ENCODE results near the gene DENND1A. TPM values are rescaled to one million over a fixed set of nuclear protein-coding genes. Genes with fewer than 3 reads are reported as not detected.

Gene DENND1A
- polyA plus RNA-seq, 2 of the 4 experiments (the other 2 are of a cell fraction) = 15.1 to 21.9 TPM

GRCh38 chr9:123792501-123792900 lies 137.4 kb downstream of the DENND1A start:
- ATAC-seq (no peak), DNase-seq (ENCODE audit: low read depth in 1 of 2, low spot score in 1 of 2) (no peak), FAIRE-seq (no peak)
- Histone ChIP-seq H3K4me2 (no peak overlapping the region), H3K9me3 (no peaks in the 10 kb centered on the region), H3K4me3 (no peak overlapping the region), H3K27ac (no peak overlapping the region), H3K4me1 (no peaks in the 10 kb centered on the region)
- TF ChIP-seq E2F6 (IDR thresholded peaks at IDR 0.05; ENCODE audit: borderline replicate concordance, low read depth) = no peak
- no peak for TF ChIP-seq NPAS2 (CRISPR knock-in tag; IDR thresholded peaks at IDR 0.05; ENCODE audit: borderline replicate concordance)
- TF ChIP-seq HOXB5 (CRISPR knock-in tag; IDR thresholded peaks at IDR 0.05) = no peak
- no peak for TF ChIP-seq NR3C1 (IDR thresholded peaks at IDR 0.05)
- WGBS (ENCODE audit: missing lambda C conversion rate) = 94% methylated on average over 4 of the region's 4 CpGs
- CTCF ChIA-PET = no interaction called here
- POLR2A ChIA-PET = no interaction called here

DNA sequence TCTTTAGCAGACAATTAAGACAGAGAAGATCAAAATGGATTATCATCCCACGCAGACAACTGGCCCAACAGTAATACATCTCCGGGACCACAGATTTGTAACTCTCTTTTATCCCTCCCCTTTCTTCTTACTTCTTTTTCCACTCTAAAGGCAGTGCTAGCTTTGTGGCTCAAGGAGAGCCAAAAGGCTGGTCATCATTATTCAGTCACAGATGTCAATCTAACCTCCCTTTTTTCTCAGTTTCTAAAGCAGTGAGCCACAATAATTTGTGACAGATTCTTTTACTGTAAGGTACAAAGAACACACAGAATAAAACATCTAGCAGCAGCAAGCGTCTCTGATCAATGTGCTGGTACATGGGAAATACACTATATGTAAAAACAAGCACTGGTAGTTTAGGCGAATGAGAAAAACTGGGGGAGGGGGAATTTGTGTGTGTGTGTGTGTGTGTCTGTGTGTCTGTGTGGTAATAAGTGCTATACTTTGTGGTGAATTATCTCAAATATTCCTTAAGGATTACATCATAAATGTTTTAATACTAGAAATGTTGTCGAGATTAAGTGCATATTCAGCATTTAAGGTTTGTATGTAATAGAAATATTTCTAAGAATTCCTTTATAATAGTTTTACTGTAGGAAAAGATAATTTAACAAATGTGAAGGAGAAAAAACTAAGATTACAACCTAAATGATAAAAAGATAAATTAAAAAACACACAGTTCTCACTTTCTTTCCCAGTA lies 140.2 kb downstream of the DENND1A start:
- Histone ChIP-seq H3K4me1 (no peaks in the 10 kb centered on the region), H3K4me3 (no peak overlapping the region), H3K4me2 (no peak overlapping the region), H3K27ac (no peak overlapping the region), H3K9me3 (no peaks in the 10 kb centered on the region)
- no peak for ATAC-seq
- ChIA-PET CTCF (no interaction called here), POLR2A (no interaction called here)
- 94% methylated on average over 5 of the region's 5 CpGs for WGBS (ENCODE audit: missing lambda C conversion rate)
- no peak for DNase-seq (ENCODE audit: low read depth in 1 of 2, low spot score in 1 of 2)
- TF ChIP-seq MAFK (IDR thresholded peaks at IDR 0.05; ENCODE audit: partially characterized antibody) (peak; percentile 57), RARB (CRISPR knock-in tag; IDR thresholded peaks at IDR 0.05) (no peak)
- FAIRE-seq = no peak

GRCh38 chr9:123787416-123787815 lies 142.5 kb downstream of the DENND1A start:
- Histone ChIP-seq H3K4me3 (no peak overlapping the region), H3K9me3 (no peaks in the 10 kb centered on the region), H3K27ac (no peak overlapping the region), H3K4me1 (no peaks in the 10 kb centered on the region), H3K4me2 (no peak overlapping the region)
- TF ChIP-seq REST (IDR thresholded peaks at IDR 0.05) (no peak), HEYL (CRISPR knock-in tag; IDR thresholded peaks at IDR 0.05) (no peak)
- ChIA-PET CTCF (no interaction called here), POLR2A (no interaction called here)
- DNase-seq (ENCODE audit: low read depth in 1 of 2, low spot score in 1 of 2) (no peak), ATAC-seq (no peak), FAIRE-seq (no peak)
- 91% methylated on average over 1 of the region's 1 CpG for WGBS (ENCODE audit: missing lambda C conversion rate)

GRCh38 chr9:123784518-123784917 lies 145.4 kb downstream of the DENND1A start:
- CTCF ChIA-PET = no interaction called here
- no peak for DNase-seq (ENCODE audit: low read depth in 1 of 2, low spot score in 1 of 2)
- peaks cover 5% of the 10 kb centered on the region; the same call in 1 of the 3 replicates for H3K4me1 ChIP-seq
- TF ChIP-seq EP300 (IDR thresholded peaks at IDR 0.05) = no peak
- no peak for TF ChIP-seq TP53 (CRISPR knock-in tag; IDR thresholded peaks at IDR 0.05)
- TF ChIP-seq ZNF302 (CRISPR knock-in tag; IDR thresholded peaks at IDR 0.05) = no peak
- TF ChIP-seq MAX (IDR thresholded peaks at IDR 0.05) = no peak
- no peak for TF ChIP-seq E2F6 (IDR thresholded peaks at IDR 0.05; ENCODE audit: borderline replicate concordance, low read depth)
- no peak for TF ChIP-seq FOSB (CRISPR knock-in tag; IDR thresholded peaks at IDR 0.05)
- no peak for TF ChIP-seq CHD2 (IDR thresholded peaks at IDR 0.05; ENCODE audit: low read length, partially characterized antibody)
- no peak for TF ChIP-seq JUNB (IDR thresholded peaks at IDR 0.05)
- TF ChIP-seq HEYL (CRISPR knock-in tag; IDR thresholded peaks at IDR 0.05) = no peak
- no peak for TF ChIP-seq HOXA7 (CRISPR knock-in tag; IDR thresholded peaks at IDR 0.05)
- no peak for TF ChIP-seq KDM1A (IDR thresholded peaks at IDR 0.05; ENCODE audit: low read depth)
- no peak for TF ChIP-seq MAFK (IDR thresholded peaks at IDR 0.05; ENCODE audit: partially characterized antibody)
- no peak for TF ChIP-seq HES2 (IDR thresholded peaks at IDR 0.05)
- TF ChIP-seq CEBPB (IDR thresholded peaks at IDR 0.05) = no peak
- TF ChIP-seq POLR2A (IDR thresholded peaks at IDR 0.05; ENCODE audit: low read length) = no peak
- no peak for TF ChIP-seq RNF2 (IDR thresholded peaks at IDR 0.05; ENCODE audit: borderline replicate concordance, low read depth)
- no peak for TF ChIP-seq PBX3 (IDR thresholded peaks at IDR 0.05)
- no peak for TF ChIP-seq NPAS2 (CRISPR knock-in tag; IDR thresholded peaks at IDR 0.05; ENCODE audit: borderline replicate concordance)
- no peak for TF ChIP-seq CBX8 (IDR thresholded peaks at IDR 0.05)
- TF ChIP-seq CHD4 (IDR thresholded peaks at IDR 0.05; ENCODE audit: borderline replicate concordance) = no peak
- H3K27ac ChIP-seq = no peak overlapping the region
- WGBS (ENCODE audit: missing lambda C conversion rate) = 94% methylated on average over 1 of the region's 1 CpG
- no peak overlapping the region for H3K4me2 ChIP-seq
- no peak for FAIRE-seq
- POLR2A ChIA-PET = no interaction called here
- ATAC-seq = no peak
- no peak overlapping the region for H3K4me3 ChIP-seq
- H3K9me3 ChIP-seq = no peaks in the 10 kb centered on the region
